ENCODE data around the gene ARHGAP10. TPM values are rescaled to one million over a fixed set of nuclear protein-coding genes. Genes with fewer than 3 reads are reported as not detected.

ARHGAP10 gene
- total RNA-seq, 1 donor from 2014 or later = 28.0 TPM

DNA sequence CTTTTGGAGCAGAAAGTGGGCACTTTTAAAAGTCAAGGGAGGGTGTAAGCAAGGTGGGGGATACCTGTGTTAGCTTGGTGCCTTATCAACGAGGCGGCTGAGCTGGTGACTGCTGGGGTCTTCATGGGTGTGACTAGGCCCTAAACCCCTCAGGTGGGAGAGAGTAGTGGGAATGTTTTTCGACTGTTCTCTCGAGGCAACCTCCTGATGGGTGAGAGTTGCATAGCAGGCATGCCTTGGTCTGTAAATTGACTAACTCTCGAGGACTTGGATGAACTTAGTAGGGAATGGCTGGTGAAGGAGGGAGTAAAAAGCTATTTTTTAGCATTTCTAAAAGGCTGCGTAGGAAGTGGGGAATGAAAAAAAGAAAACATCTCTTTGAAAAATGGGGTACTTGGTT is 80.0 kb downstream of the ARHGAP10 start:
- Histone ChIP-seq H2AFZ (ENCODE audit: low read depth, low read length) (no peak overlapping the region), H3K4me1 (ENCODE audit: insufficient read depth, low read length) (peaks cover 6% of the 10 kb centered on the region), H3K27ac (ENCODE audit: low read depth, low read length) (no peak overlapping the region), H3K9ac (ENCODE audit: low read length) (no peak overlapping the region), H4K20me1 (ENCODE audit: insufficient read depth, low read length) (peaks cover 70% of the 10 kb centered on the region), H3K4me3 (ENCODE audit: insufficient read depth, low read depth, low read length) (no peak overlapping the region), H3K9me3 (ENCODE audit: insufficient read depth, low read depth, low read length) (no peaks in the 10 kb centered on the region), H3K4me2 (ENCODE audit: low read length) (no peak overlapping the region), H3K27me3 (ENCODE audit: insufficient read depth, low read length) (no peaks in the 10 kb centered on the region), H3K36me3 (ENCODE audit: insufficient read depth, low read length) (no peaks in the 10 kb centered on the region), H3K79me2 (ENCODE audit: insufficient read depth, low read length) (peaks cover 62% of the 10 kb centered on the region)
- peaks cover 21% of the 10 kb centered on the region for H3K4me1 Mint-ChIP-seq (ENCODE audit: low read depth, unreplicated experiment)
- no peaks in the 10 kb centered on the region for H3K9me3 Mint-ChIP-seq (ENCODE audit: unreplicated experiment)
- H3K27me3 Mint-ChIP-seq (ENCODE audit: low read depth, unreplicated experiment) = no peaks in the 10 kb centered on the region
- FAIRE-seq = no peak
- TF ChIP-seq CTCF (IDR thresholded peaks at IDR 0.05; ENCODE audit: insufficient read depth, low read depth, low read length) (no peak), EZH2 (IDR thresholded peaks at IDR 0.05; ENCODE audit: insufficient read depth, low read length) (no peak)
- no peak overlapping the region for H3K27ac Mint-ChIP-seq (ENCODE audit: unreplicated experiment)
- peaks cover 2% of the 10 kb centered on the region for H3K36me3 Mint-ChIP-seq (ENCODE audit: low read depth, unreplicated experiment)
- H3K4me3 Mint-ChIP-seq (ENCODE audit: unreplicated experiment) = no peak overlapping the region
- no peak for DNase-seq (ENCODE audit: low read depth)

GRCh38 chr4:147813109-147813773 is 81.4 kb downstream of the ARHGAP10 start:
- Histone ChIP-seq H3K4me3 (ENCODE audit: insufficient read depth, low read depth, low read length) (no peak overlapping the region), H3K27me3 (ENCODE audit: insufficient read depth, low read length) (no peaks in the 10 kb centered on the region), H3K27ac (ENCODE audit: low read depth, low read length) (no peak overlapping the region), H3K4me2 (ENCODE audit: low read length) (no peak overlapping the region), H3K4me1 (ENCODE audit: insufficient read depth, low read length) (peaks cover 3% of the 10 kb centered on the region), H3K9me3 (ENCODE audit: insufficient read depth, low read depth, low read length) (no peaks in the 10 kb centered on the region), H3K9ac (ENCODE audit: low read length) (no peak overlapping the region), H4K20me1 (ENCODE audit: insufficient read depth, low read length) (peaks cover 70% of the 10 kb centered on the region), H3K36me3 (ENCODE audit: insufficient read depth, low read length) (no peaks in the 10 kb centered on the region), H2AFZ (ENCODE audit: low read depth, low read length) (no peak overlapping the region), H3K79me2 (ENCODE audit: insufficient read depth, low read length) (peaks cover 57% of the 10 kb centered on the region)
- FAIRE-seq (no peak), DNase-seq (ENCODE audit: low read depth) (no peak)
- TF ChIP-seq EZH2 (IDR thresholded peaks at IDR 0.05; ENCODE audit: insufficient read depth, low read length) (no peak), CTCF (IDR thresholded peaks at IDR 0.05; ENCODE audit: insufficient read depth, low read depth, low read length) (no peak)
- H3K36me3 Mint-ChIP-seq (ENCODE audit: low read depth, unreplicated experiment) = peaks cover 2% of the 10 kb centered on the region
- H3K27ac Mint-ChIP-seq (ENCODE audit: unreplicated experiment) = no peak overlapping the region
- H3K4me3 Mint-ChIP-seq (ENCODE audit: unreplicated experiment) = no peak overlapping the region
- H3K27me3 Mint-ChIP-seq (ENCODE audit: low read depth, unreplicated experiment) = no peaks in the 10 kb centered on the region
- peaks cover 18% of the 10 kb centered on the region for H3K4me1 Mint-ChIP-seq (ENCODE audit: low read depth, unreplicated experiment)
- no peaks in the 10 kb centered on the region for H3K9me3 Mint-ChIP-seq (ENCODE audit: unreplicated experiment)

DNA sequence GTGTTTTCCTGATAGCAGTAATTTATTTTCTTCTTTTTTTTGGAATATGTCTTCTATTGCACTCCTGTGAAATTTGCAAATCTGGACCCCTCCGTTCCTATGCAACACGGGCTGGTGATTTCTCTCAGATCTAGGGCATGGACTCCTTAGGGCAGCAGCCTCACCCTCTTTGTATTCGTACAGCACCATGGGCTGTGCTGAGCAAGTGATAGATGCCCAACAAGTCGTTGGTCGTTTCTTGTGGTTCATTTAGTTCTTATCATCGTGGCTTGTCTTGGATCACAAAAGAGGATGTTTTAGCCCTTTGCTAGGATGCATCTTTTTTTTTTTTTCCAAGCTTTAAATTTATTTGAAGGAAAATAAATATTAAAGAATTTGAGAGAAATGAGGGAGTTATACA is 82.1 kb downstream of the ARHGAP10 start:
- Histone ChIP-seq H3K79me2 (ENCODE audit: insufficient read depth, low read length) (peaks cover 52% of the 10 kb centered on the region), H3K36me3 (ENCODE audit: insufficient read depth, low read length) (no peaks in the 10 kb centered on the region), H4K20me1 (ENCODE audit: insufficient read depth, low read length) (peaks cover 63% of the 10 kb centered on the region), H3K27me3 (ENCODE audit: insufficient read depth, low read length) (no peaks in the 10 kb centered on the region), H3K9me3 (ENCODE audit: insufficient read depth, low read depth, low read length) (no peaks in the 10 kb centered on the region), H3K4me2 (ENCODE audit: low read length) (no peak overlapping the region), H3K4me1 (ENCODE audit: insufficient read depth, low read length) (no peaks in the 10 kb centered on the region), H3K27ac (ENCODE audit: low read depth, low read length) (no peak overlapping the region), H3K4me3 (ENCODE audit: insufficient read depth, low read depth, low read length) (no peak overlapping the region), H3K9ac (ENCODE audit: low read length) (no peak overlapping the region), H2AFZ (ENCODE audit: low read depth, low read length) (no peak overlapping the region)
- H3K4me3 Mint-ChIP-seq (ENCODE audit: unreplicated experiment) = no peak overlapping the region
- H3K9me3 Mint-ChIP-seq (ENCODE audit: unreplicated experiment) = no peaks in the 10 kb centered on the region
- peaks cover 11% of the 10 kb centered on the region for H3K4me1 Mint-ChIP-seq (ENCODE audit: low read depth, unreplicated experiment)
- TF ChIP-seq CTCF (IDR thresholded peaks at IDR 0.05; ENCODE audit: insufficient read depth, low read depth, low read length) = no peak
- TF ChIP-seq EZH2 (IDR thresholded peaks at IDR 0.05; ENCODE audit: insufficient read depth, low read length) = no peak
- peaks cover 2% of the 10 kb centered on the region for H3K36me3 Mint-ChIP-seq (ENCODE audit: low read depth, unreplicated experiment)
- FAIRE-seq (no peak), DNase-seq (ENCODE audit: low read depth) (no peak)
- H3K27me3 Mint-ChIP-seq (ENCODE audit: low read depth, unreplicated experiment) = no peaks in the 10 kb centered on the region
- no peak overlapping the region for H3K27ac Mint-ChIP-seq (ENCODE audit: unreplicated experiment)

Measured in astrocyte (in vitro differentiated cells and primary cell).